Activated naive CD8-positive, alpha-beta T cell treated with anti-CD3 and anti-CD28 coated beads, Interleukin-2, amount 10 ng/mL, durations not matched to agents 7 days and 5 days (primary cell): ENCODE data around the gene PAK4. TPM values are rescaled to one million over a fixed set of nuclear protein-coding genes. Genes with fewer than 3 reads are reported as not detected.

Source experiments
- ATAC-seq: fragments of 150-1000 bp; cut with Tn5 transposase; one replicate; pipeline ENCODE4 v1.10.0; 2021; ENCODE audit warnings: low read depth, moderate library complexity
- POLR2A ChIA-PET: fragments of 350-600 bp; sonication (Branson Sonifier 250); formaldehyde crosslinking; loops from one replicate; lab custom pipeline; 2021; ENCODE audit warnings: antibody characterized with exemption; lab: Charles Lee
- DNase-seq: peaks from one replicate; pipeline ENCODE4 v3.0.0; 2021
- H3K27ac Mint-ChIP-seq: one replicate; pipeline ENCODE4 v1.8.0; 2022; ENCODE audit warnings: mild to moderate bottlenecking, mixed read lengths
- H3K27me3 Mint-ChIP-seq: one replicate; pipeline ENCODE4 v1.8.0; 2022; ENCODE audit warnings: mild to moderate bottlenecking, moderate library complexity, mixed read lengths
- H3K36me3 Mint-ChIP-seq: one replicate; pipeline ENCODE4 v1.8.0; 2021; ENCODE audit warnings: mild to moderate bottlenecking, mixed read lengths
- H3K4me1 Mint-ChIP-seq: one replicate; pipeline ENCODE4 v1.8.0; 2021; ENCODE audit warnings: mixed read lengths
- H3K4me3 Mint-ChIP-seq: one replicate; pipeline ENCODE4 v1.8.0; 2022; ENCODE audit warnings: mild to moderate bottlenecking, moderate library complexity, mixed read lengths
- H3K9me3 Mint-ChIP-seq: one replicate; pipeline ENCODE4 v1.8.0; 2021; ENCODE audit warnings: mixed read lengths
- total RNA-seq, 2 experiments: library from RNA; stranded (reverse); gene quantifications; one replicate each; pipeline ENCODE4 v1.2.3, GENCODE V29; 2021

Gene PAK4
- total RNA-seq, 2 experiments from 2014 or later = 16.1 to 17.1 TPM

DNA sequence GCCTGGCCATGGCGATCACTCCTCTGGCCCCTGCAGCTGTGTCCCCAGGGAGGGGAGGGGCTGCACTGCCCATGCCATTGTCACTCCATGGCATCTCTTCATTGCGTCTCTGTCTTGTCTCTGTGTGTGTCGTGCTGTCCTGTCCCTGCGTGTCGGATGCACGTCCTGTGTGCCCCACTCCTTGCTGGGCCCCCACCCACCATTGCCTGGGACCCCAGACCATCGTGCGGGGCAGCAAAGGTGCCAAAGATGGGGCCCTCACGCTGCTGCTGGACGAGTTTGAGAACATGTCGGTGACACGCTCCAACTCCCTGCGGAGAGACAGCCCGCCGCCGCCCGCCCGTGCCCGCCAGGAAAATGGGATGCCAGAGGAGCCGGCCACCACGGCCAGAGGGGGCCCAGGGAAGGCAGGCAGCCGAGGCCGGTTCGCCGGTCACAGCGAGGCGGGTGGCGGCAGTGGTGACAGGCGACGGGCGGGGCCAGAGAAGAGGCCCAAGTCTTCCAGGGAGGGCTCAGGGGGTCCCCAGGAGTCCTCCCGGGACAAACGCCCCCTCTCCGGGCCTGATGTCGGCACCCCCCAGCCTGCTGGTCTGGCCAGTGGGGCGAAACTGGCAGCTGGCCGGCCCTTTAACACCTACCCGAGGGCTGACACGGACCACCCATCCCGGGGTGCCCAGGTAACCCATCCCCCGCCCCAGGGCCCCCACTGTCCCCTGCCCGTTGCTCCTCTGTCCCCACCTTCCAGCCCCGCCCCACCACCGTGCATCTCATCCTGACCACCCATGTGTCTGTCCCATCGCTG, 47.3 kb downstream of the PAK4 start:
- no peak for ATAC-seq
- no peaks in the 10 kb centered on the region for H3K4me1 Mint-ChIP-seq
- no peaks in the 10 kb centered on the region for H3K36me3 Mint-ChIP-seq
- POLR2A ChIA-PET = no interaction called here
- no peak for DNase-seq
- no peak overlapping the region for H3K27ac Mint-ChIP-seq
- H3K9me3 Mint-ChIP-seq = no peaks in the 10 kb centered on the region
- H3K4me3 Mint-ChIP-seq = no peak overlapping the region
- no peaks in the 10 kb centered on the region for H3K27me3 Mint-ChIP-seq

DNA sequence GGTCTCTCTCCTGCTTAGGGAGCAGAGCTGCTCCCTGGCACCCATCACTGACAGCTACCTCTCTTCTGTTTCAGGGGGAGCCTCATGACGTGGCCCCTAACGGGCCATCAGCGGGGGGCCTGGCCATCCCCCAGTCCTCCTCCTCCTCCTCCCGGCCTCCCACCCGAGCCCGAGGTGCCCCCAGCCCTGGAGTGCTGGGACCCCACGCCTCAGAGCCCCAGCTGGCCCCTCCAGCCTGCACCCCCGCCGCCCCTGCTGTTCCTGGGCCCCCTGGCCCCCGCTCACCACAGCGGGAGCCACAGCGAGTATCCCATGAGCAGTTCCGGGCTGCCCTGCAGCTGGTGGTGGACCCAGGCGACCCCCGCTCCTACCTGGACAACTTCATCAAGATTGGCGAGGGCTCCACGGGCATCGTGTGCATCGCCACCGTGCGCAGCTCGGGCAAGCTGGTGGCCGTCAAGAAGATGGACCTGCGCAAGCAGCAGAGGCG, 48.0 kb downstream of the PAK4 start:
- no peaks in the 10 kb centered on the region for H3K4me1 Mint-ChIP-seq
- H3K27ac Mint-ChIP-seq = no peak overlapping the region
- H3K9me3 Mint-ChIP-seq = no peaks in the 10 kb centered on the region
- H3K27me3 Mint-ChIP-seq = no peaks in the 10 kb centered on the region
- H3K4me3 Mint-ChIP-seq = no peak overlapping the region
- no peaks in the 10 kb centered on the region for H3K36me3 Mint-ChIP-seq
- ATAC-seq (no peak), DNase-seq (no peak)
- POLR2A ChIA-PET = no interaction called here

DNA sequence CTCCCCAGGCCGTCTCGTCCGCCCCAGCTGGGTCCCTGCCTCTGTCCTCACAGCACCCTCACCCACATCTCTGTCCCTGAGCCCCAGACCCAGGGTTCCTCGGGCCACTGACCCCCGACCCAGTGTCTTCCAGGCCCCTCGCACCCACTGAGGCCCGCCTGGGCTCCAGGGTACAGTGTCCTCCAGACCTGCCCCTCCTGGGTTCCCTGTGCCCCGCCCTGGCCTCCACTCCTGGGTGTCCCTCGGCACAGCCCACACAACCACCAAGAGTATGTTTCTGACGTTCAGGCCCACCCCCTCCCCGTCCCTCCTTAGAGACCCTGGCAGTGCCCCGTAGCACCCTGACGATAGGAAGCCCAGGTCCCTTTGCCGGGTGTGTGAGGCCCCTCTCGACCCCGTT, 48.6 kb downstream of the PAK4 start:
- DNase-seq = no peak
- POLR2A ChIA-PET = no interaction called here
- Mint-ChIP-seq H3K27ac (no peak overlapping the region), H3K27me3 (no peaks in the 10 kb centered on the region), H3K4me1 (no peaks in the 10 kb centered on the region), H3K36me3 (no peaks in the 10 kb centered on the region), H3K4me3 (no peak overlapping the region), H3K9me3 (no peaks in the 10 kb centered on the region)
- no peak for ATAC-seq

DNA sequence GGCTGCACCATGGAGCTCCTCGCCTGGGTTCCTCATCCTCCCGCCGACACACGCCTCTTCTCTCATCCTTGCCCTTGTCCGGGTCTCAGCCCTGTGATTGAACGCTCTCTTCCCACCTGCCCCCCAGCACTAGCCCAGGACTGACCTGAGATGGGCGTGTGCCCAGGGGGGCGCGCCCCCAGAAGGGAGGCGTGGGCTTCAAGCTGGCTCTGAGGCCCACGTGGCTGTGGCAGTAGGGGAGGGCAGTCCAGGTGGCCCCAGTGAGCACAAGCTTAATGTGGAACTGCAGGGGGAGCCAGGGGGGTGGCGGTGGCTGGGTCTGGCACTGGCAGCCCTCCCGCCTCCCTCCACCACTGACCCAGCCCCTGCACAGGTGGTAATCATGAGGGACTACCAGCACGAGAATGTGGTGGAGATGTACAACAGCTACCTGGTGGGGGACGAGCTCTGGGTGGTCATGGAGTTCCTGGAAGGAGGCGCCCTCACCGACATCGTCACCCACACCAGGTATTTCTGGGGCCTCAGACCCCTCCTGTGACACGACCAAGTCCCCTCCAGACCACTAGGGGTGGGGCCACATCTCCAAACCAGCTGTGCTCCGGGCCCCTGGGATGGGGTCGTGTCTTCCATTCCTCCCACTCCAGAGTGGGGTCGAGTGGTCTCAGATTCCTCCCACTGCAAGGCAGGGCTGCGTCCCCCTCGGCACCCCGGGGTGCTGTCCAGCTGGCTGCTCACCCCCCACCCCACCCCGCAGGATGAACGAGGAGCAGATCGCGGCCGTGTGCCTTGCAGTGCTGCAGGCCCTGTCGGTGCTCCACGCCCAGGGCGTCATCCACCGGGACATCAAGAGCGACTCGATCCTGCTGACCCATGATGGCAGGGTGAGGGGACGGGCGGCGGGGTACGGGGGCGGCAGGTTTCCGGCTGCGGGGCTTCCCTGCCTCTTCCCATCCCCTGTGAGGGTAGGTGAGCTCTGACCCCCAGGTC, 49.3 kb downstream of the PAK4 start:
- no peaks in the 10 kb centered on the region for H3K4me1 Mint-ChIP-seq
- POLR2A ChIA-PET = no interaction called here

DNA sequence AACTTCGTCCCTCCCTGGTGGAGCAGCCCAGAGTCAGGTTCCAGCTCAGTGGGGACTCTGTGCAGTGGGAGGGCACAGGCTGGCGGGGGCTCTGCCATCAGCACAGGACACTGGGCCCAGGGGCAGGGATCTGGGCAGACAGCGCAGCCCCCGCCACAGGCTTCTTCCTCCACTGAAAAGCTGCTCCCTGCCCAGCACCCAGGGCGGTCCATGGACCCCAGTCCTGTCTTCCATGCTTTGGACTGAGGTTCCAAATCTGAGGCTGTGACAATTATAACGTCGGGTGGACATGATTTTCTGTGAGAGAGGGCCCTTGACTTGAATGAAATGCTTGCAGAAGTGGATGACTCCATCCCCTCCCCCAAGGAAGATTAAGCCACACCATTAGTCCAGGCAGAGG, 50.0 kb downstream of the PAK4 start:
- Mint-ChIP-seq H3K4me3 (no peak overlapping the region), H3K4me1 (no peaks in the 10 kb centered on the region), H3K27me3 (no peaks in the 10 kb centered on the region), H3K36me3 (no peaks in the 10 kb centered on the region), H3K9me3 (no peaks in the 10 kb centered on the region), H3K27ac (no peak overlapping the region)
- no peak for ATAC-seq
- POLR2A ChIA-PET = no interaction called here
- DNase-seq = no peak

More for the DNA sequence above, 49.3 kb downstream of the PAK4 start:
- no peaks in the 10 kb centered on the region for H3K36me3 Mint-ChIP-seq
- no peak overlapping the region for H3K4me3 Mint-ChIP-seq
- ATAC-seq (no peak), DNase-seq (no peak)
- H3K9me3 Mint-ChIP-seq = no peaks in the 10 kb centered on the region
- H3K27ac Mint-ChIP-seq = no peak overlapping the region
- H3K27me3 Mint-ChIP-seq = no peaks in the 10 kb centered on the region

DNA sequence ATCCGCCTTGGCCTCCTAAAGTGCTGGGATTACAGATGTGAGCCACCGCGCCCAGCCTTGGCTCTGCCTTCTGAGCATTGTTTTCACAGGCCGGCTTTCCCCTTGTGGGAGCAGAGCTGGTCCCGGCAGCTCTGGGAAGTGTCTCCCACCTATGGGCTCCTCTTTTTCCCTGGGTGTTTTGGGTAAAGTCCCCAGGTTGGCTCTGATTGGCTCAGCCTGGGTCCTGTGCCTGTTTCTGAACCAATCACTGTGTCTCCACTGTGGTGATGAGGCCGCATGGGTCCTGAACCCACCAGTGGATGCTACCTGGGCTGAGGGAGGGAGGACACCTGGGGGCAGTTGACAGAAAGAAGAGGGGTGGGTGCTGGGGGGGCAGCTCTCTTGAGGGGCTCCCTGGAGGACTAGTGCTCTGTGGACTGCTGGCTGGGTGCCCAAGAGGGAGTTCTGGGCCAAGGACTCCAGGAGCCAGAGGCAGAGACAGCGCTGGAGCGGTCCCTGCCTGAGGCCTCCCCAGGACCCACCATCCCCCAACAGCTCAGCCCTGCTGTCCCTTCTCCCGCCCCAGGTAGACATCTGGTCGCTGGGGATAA, 51.6 kb downstream of the PAK4 start:
- no peak for ATAC-seq
- no peaks in the 10 kb centered on the region for H3K4me1 Mint-ChIP-seq
- POLR2A ChIA-PET = no interaction called here
- H3K36me3 Mint-ChIP-seq = no peaks in the 10 kb centered on the region
- no peak for DNase-seq
- H3K9me3 Mint-ChIP-seq = no peaks in the 10 kb centered on the region
- H3K27ac Mint-ChIP-seq = no peak overlapping the region
- H3K27me3 Mint-ChIP-seq = no peaks in the 10 kb centered on the region
- H3K4me3 Mint-ChIP-seq = no peak overlapping the region

DNA sequence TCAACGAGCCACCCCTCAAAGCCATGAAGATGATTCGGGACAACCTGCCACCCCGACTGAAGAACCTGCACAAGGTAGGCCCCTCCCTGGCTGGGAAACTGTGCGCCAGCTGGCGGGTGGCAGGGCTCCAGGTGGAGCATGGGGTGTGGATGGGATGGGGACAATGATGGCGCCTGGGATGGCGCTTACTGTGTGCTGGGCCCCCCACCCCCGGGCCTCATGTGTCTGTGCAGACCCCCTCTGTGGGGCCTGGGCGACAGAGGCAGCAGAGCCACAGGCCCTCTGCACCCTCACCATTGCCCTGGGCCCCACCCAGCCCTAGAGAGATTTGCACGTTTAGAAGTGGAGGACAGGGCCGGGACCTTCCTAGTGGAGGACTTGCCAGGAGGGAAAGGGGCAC, 52.1 kb downstream of the PAK4 start:
- Mint-ChIP-seq H3K27me3 (no peaks in the 10 kb centered on the region), H3K27ac (no peak overlapping the region), H3K4me3 (no peak overlapping the region), H3K9me3 (no peaks in the 10 kb centered on the region), H3K36me3 (no peaks in the 10 kb centered on the region), H3K4me1 (no peaks in the 10 kb centered on the region)
- DNase-seq (no peak), ATAC-seq (no peak)
- POLR2A ChIA-PET = no interaction called here

DNA sequence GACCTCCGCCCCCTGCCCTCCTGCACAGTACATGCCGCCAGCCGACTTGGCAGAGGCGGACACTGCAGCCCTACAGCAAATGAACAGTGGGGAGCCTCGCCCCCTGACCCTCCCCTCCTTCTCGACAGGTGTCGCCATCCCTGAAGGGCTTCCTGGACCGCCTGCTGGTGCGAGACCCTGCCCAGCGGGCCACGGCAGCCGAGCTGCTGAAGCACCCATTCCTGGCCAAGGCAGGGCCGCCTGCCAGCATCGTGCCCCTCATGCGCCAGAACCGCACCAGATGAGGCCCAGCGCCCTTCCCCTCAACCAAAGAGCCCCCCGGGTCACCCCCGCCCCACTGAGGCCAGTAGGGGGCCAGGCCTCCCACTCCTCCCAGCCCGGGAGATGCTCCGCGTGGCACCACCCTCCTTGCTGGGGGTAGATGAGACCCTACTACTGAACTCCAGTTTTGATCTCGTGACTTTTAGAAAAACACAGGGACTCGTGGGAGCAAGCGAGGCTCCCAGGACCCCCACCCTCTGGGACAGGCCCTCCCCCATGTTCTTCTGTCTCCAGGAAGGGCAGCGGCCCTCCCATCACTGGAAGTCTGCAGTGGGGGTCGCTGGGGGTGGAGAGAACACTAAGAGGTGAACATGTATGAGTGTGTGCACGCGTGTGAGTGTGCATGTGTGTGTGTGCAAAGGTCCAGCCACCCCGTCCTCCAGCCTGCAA, 52.9 kb downstream of the PAK4 start:
- ATAC-seq (no peak), DNase-seq (no peak)
- Mint-ChIP-seq H3K27ac (no peak overlapping the region), H3K4me3 (no peak overlapping the region), H3K9me3 (no peaks in the 10 kb centered on the region), H3K36me3 (no peaks in the 10 kb centered on the region), H3K27me3 (no peaks in the 10 kb centered on the region), H3K4me1 (no peaks in the 10 kb centered on the region)
- POLR2A ChIA-PET = no interaction called here

- ATAC-seq (no peak), DNase-seq (no peak)
- Mint-ChIP-seq H3K36me3 (no peaks in the 10 kb centered on the region), H3K27ac (no peak overlapping the region), H3K4me3 (no peak overlapping the region), H3K4me1 (no peaks in the 10 kb centered on the region), H3K27me3 (no peaks in the 10 kb centered on the region), H3K9me3 (no peaks in the 10 kb centered on the region)
- POLR2A ChIA-PET = no interaction called here
Measured at GRCh38 chr19:39179754-39180153, 54.2 kb downstream of the PAK4 start.

GRCh38 chr19:39180749-39181148, 55.2 kb downstream of the PAK4 start:
- no peak overlapping the region for H3K27ac Mint-ChIP-seq
- POLR2A ChIA-PET = no interaction called here
- ATAC-seq = no peak
- no peaks in the 10 kb centered on the region for H3K4me1 Mint-ChIP-seq
- no peaks in the 10 kb centered on the region for H3K27me3 Mint-ChIP-seq
- DNase-seq = no peak
- no peaks in the 10 kb centered on the region for H3K9me3 Mint-ChIP-seq
- H3K4me3 Mint-ChIP-seq = no peak overlapping the region
- no peaks in the 10 kb centered on the region for H3K36me3 Mint-ChIP-seq

- H3K4me1 Mint-ChIP-seq = no peaks in the 10 kb centered on the region
- ATAC-seq (no peak), DNase-seq (no peak)
- H3K36me3 Mint-ChIP-seq = no peaks in the 10 kb centered on the region
- no peak overlapping the region for H3K4me3 Mint-ChIP-seq
- H3K27ac Mint-ChIP-seq = no peak overlapping the region
- POLR2A ChIA-PET = no interaction called here
- H3K9me3 Mint-ChIP-seq = no peaks in the 10 kb centered on the region
- no peaks in the 10 kb centered on the region for H3K27me3 Mint-ChIP-seq
Measured at GRCh38 chr19:39181500-39182173, 56.1 kb downstream of the PAK4 start.

- no peaks in the 10 kb centered on the region for H3K36me3 Mint-ChIP-seq
- no peak for DNase-seq
Measured at GRCh38 chr19:39182174-39182505, 56.6 kb downstream of the PAK4 start.

DNA sequence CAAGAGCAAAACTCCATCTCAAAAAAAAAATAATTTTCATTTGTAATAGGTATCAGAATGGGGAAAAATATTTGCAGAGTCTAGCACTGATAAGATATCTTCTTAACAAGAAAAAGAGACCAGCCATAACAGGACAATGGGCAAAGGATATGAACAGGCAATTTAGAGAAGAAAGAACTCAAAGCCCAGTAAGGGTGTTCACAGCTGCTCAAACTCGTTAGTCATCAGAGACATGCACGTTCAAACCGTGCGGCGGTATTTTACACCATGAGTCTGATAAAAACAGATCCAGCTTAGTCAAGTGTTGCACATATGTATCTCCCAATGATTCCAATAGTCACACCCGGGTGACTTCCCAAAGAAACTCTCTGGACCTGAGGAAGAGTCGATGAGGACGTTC, 57.5 kb downstream of the PAK4 start:
- no peaks in the 10 kb centered on the region for H3K27me3 Mint-ChIP-seq
- H3K9me3 Mint-ChIP-seq = no peaks in the 10 kb centered on the region
- H3K27ac Mint-ChIP-seq = no peak overlapping the region
- POLR2A ChIA-PET = no interaction called here
- no peak overlapping the region for H3K4me3 Mint-ChIP-seq
- DNase-seq = no peak
- no peaks in the 10 kb centered on the region for H3K4me1 Mint-ChIP-seq
- H3K36me3 Mint-ChIP-seq = no peaks in the 10 kb centered on the region
- ATAC-seq = no peak

More at GRCh38 chr19:39182174-39182505, 56.6 kb downstream of the PAK4 start:
- no peak overlapping the region for H3K4me3 Mint-ChIP-seq
- POLR2A ChIA-PET = no interaction called here
- no peaks in the 10 kb centered on the region for H3K4me1 Mint-ChIP-seq
- no peaks in the 10 kb centered on the region for H3K27me3 Mint-ChIP-seq
- H3K27ac Mint-ChIP-seq = no peak overlapping the region
- no peaks in the 10 kb centered on the region for H3K9me3 Mint-ChIP-seq
- no peak for ATAC-seq
